Loucy (cell line): ENCODE results near the gene NOX5.

Experiments
- CTCF ChIP-seq: fragments of 200-600 bp; sonication (generic); conservative IDR thresholded peaks from 2 replicates; pipeline ENCODE4 v1.5.1; 2014; ENCODE audit warnings: mild to moderate bottlenecking, antibody characterized with exemption, low read length
- EZH2phosphoT487 ChIP-seq: fragments of 200-600 bp; IDR thresholded peaks from 2 replicates; pipeline ENCODE4 v1.6.1; 2018; ENCODE audit warnings: antibody characterized with exemption, mild to moderate bottlenecking, moderate library complexity, borderline replicate concordance

GRCh38 chr15:69058830-69059556 lies 44.5 kb downstream of the NOX5 start:
- peak; percentile 98 for TF ChIP-seq CTCF
- no peak for TF ChIP-seq EZH2phosphoT487
